Measurements from ENCODE around the gene GMNC.

GRCh38 chr3:190860521-190860920 is 2.0 kb downstream of the GMNC start:
- TF ChIP-seq CTCF (IDR thresholded peaks at IDR 0.05; ENCODE audit: low read depth, low read length, missing input control) (no peak), RAD21 (IDR thresholded peaks at IDR 0.05) (no peak)

All from liver (tissue), 3 donors.